OCI-LY7 (cell line): ENCODE measurements around the gene DOCK3.

Experiments
- CTCF ChIP-seq: fragments of 200-600 bp; sonication (generic); conservative IDR thresholded peaks from 2 replicates; pipeline ENCODE4 v1.5.1; 2014; ENCODE audit warnings: mild to moderate bottlenecking, antibody characterized with exemption, low read length, moderate library complexity, mixed read lengths
- EZH2phosphoT487 ChIP-seq: fragments of 200-600 bp; sonication (generic); IDR thresholded peaks from 2 replicates; pipeline ENCODE4 v1.6.1; 2018; ENCODE audit warnings: low read depth, borderline replicate concordance, mild to moderate bottlenecking, mixed run types, antibody characterized with exemption, low read length, moderate library complexity, mixed read lengths

DNA sequence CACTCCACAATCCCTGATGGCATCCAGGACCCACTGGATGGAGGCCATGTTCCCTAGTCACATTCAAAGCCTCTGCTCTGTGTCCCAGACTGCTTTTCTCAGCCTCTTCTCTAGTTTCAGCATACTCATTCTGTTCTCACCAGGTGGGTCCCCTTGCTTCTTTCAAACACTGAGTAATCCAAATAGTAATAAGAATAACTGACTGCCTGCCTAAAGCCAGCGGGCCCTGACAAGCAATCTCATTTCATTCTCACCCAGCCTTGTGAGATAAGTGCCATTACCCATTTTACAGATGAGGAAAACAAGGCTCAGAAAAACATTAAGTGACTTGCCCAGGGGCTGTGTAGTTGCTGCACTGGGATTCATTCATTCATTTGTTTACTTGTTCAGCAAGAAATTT is 32.3 kb upstream of the DOCK3 start:
- TF ChIP-seq CTCF, result no peak
- no peak for TF ChIP-seq EZH2phosphoT487
